ENCODE data around the gene FAF1.
"Not testable (repeated sequence)": the region's sequence is repeated elsewhere in the genome, so short reads cannot be mapped to it uniquely, and the experiment has no call there.

Gene FAF1

GRCh38 chr1:50548243-50548642, 411.8 kb downstream of the FAF1 start:
- no peak for DNase-seq (ENCODE audit: low spot score)

GRCh38 chr1:50542362-50542761, 417.7 kb downstream of the FAF1 start:
- no peak for DNase-seq (ENCODE audit: low spot score)

GRCh38 chr1:50538476-50538875, 421.6 kb downstream of the FAF1 start:
- no peak for DNase-seq (ENCODE audit: low spot score)

GRCh38 chr1:50531601-50532000, 428.5 kb downstream of the FAF1 start:
- DNase-seq (ENCODE audit: low spot score), result no peak

GRCh38 chr1:50531027-50531426, 429.0 kb downstream of the FAF1 start:
- no peak for DNase-seq (ENCODE audit: low spot score)

GRCh38 chr1:50529510-50529909, 430.6 kb downstream of the FAF1 start:
- DNase-seq (ENCODE audit: low spot score), result no peak

- DNase-seq (ENCODE audit: low spot score), result not testable (repeated sequence)
Observed at GRCh38 chr1:50527987-50528320, 432.1 kb downstream of the FAF1 start.

- no peak for DNase-seq (ENCODE audit: low spot score)
Observed at GRCh38 chr1:50527249-50527986, 432.6 kb downstream of the FAF1 start.

GRCh38 chr1:50526431-50526830, 433.6 kb downstream of the FAF1 start:
- no peak for DNase-seq (ENCODE audit: low spot score)

- no peak for DNase-seq (ENCODE audit: low spot score)
Observed at GRCh38 chr1:50523548-50523947, 436.5 kb downstream of the FAF1 start.

GRCh38 chr1:50522691-50523342, 437.2 kb downstream of the FAF1 start:
- no peak for DNase-seq (ENCODE audit: low spot score)

GRCh38 chr1:50521703-50522102, 438.4 kb downstream of the FAF1 start:
- no peak for DNase-seq (ENCODE audit: low spot score)

- DNase-seq (ENCODE audit: low spot score), result no peak
Observed at GRCh38 chr1:50517488-50517887, 442.6 kb downstream of the FAF1 start.

- no peak for DNase-seq (ENCODE audit: low spot score)
Observed at GRCh38 chr1:50516056-50516455, 444.0 kb downstream of the FAF1 start.

- no peak for DNase-seq (ENCODE audit: low spot score)
Observed at GRCh38 chr1:50508040-50508586, 452.0 kb downstream of the FAF1 start.

GRCh38 chr1:50505427-50505826, 454.6 kb downstream of the FAF1 start:
- DNase-seq (ENCODE audit: low spot score), result no peak

GRCh38 chr1:50503515-50503914, 456.6 kb downstream of the FAF1 start:
- no peak for DNase-seq (ENCODE audit: low spot score)

GRCh38 chr1:50502147-50502546, 457.9 kb downstream of the FAF1 start:
- DNase-seq (ENCODE audit: low spot score), result no peak

- DNase-seq (ENCODE audit: low spot score), result no peak
Observed at GRCh38 chr1:50497007-50497406, 463.1 kb downstream of the FAF1 start.

GRCh38 chr1:50493710-50494109, 466.4 kb downstream of the FAF1 start:
- no peak for DNase-seq (ENCODE audit: low spot score)

- no peak for DNase-seq (ENCODE audit: low spot score)
Observed at GRCh38 chr1:50492142-50492541, 467.9 kb downstream of the FAF1 start.

GRCh38 chr1:50491142-50491541, 468.9 kb downstream of the FAF1 start:
- DNase-seq (ENCODE audit: low spot score), result no peak

- no peak for DNase-seq (ENCODE audit: low spot score)
Observed at GRCh38 chr1:50490640-50491039, 469.4 kb downstream of the FAF1 start.

GRCh38 chr1:50488876-50489275, 471.2 kb downstream of the FAF1 start:
- no peak for DNase-seq (ENCODE audit: low spot score)

Measured in RKO (cell line).